CD4-positive, alpha-beta T cell treated with Interleukin-15 for 1 hour (primary cell): ENCODE measurements around the gene ANKRD11.
"Not testable (repeated sequence)": the region's sequence is repeated elsewhere in the genome, so short reads cannot be mapped to it uniquely, and the experiment has no call there.

Experiments used
- DNase-seq: peaks from one replicate; pipeline ENCODE4 v3.0.0-alpha.2; 2020

ANKRD11 gene

DNA sequence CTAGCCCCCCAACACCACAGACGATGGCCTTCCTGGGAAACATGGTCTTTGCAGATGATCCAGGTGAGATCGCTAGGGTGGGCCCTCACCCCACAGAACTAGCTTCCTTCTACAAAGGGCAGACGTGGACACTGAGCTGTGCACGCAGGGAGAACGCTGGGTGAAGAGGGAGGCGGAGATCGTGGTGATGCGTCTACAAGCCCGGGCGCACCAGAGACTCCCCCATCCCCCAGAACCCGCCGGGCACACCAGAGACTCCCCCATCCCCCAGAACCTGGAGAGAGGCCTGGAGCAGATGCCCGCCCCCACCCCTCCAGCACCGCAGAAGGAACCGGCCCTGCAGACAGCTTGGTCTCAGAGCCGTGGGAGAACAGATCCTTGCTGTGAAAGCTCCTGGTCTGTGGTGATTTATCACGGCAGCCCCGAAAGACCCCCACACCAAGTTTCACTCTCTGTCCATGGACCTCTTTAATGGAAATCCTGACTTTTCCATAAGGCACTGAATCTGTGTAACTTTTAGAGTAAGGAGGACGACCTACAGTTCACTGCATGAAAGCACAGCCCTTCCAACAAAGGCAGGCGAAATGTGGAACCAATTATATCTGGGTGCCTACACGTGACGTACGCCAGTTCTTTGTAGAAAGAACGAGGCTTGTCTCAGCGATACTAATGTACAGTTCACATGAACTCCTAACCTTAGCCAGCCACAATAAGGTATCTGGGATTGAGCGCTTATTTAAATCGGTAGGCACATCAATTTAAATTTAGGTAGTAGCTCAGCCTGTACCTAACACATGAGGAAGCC is 88.5 kb downstream of the ANKRD11 start:
- no peak for DNase-seq

DNA sequence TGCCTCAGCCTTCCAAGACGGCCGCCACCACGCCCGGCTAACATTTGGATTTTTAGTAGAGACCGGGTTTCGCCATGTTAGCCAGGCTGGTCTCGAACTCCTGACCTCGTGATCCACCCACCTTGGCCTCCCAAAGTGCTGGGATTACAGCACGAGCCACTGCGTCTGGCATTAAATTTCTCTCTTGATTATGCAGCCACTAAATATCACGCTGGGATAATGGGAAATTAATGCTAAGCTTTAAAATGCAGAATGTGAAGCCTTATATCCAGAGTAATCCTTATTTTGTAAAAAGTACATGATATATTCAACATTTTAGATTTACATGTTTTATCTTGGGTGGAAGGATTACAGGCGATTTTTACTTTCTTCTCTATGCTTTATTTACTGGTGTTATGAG is 89.2 kb downstream of the ANKRD11 start:
- DNase-seq = no peak

DNA sequence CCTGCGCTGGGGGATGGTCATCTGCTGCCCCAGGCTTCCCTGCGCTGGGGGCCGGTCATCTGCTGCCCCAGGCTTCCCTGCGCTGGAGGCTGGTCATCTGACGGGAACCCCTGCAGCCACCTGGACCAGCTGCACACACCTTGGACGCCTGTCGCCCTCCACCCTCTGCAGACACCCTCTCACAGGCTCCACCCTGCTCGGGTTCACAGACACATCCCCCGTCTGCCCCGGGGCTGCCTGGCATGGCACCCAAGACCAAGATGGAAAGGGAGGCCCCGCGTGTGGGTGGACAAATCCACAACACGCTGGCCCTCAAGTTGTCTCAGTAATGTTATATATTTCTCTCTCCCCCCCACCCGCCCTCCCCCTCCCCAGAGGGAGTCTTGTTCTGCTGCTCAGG is 89.6 kb downstream of the ANKRD11 start:
- DNase-seq = no peak

DNA sequence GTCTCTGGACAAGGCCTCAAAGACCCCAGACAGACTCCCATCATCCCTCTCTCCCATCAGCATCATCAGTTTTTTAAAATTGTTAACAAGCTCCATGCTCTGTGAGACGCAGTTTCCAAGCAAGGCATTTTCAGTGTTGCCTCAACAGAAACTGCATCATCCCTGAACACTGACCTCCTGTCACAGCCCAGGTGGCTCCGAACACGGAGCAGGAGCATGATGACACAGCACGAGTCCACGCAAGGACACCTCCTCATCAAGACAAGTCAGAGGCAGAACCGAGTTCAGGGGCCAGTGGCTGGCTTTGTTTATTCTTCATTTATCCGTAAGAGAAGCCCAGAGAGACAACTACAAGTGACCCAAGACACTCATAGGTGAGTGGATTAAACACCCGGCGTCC is 91.4 kb downstream of the ANKRD11 start:
- DNase-seq = no peak

DNA sequence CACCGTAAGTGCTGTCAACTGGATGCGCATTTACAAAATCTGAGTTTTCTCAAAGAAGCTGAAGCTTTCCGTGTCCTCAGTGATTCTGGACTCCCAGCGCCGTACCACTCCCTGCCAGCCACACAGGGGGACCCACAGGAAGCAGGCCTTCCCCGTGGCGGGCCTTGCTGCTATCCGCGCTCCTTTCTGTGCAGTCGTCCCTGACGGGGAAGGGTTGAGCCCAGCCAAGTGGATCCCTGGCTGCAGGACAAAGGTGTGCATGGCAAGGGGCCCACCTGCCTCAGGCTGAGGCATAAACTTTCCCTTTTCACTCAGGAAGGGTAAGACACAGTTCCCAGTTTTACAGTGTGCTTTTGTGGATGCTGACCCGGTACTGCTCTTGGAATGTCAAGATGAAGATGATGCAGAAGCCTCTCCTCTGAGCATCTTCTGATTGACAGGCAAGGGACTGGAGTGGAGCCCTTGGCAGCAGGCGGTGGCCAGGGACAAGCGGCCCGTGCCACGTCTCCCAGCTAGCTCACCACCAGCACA is 93.0 kb downstream of the ANKRD11 start:
- no peak for DNase-seq

DNA sequence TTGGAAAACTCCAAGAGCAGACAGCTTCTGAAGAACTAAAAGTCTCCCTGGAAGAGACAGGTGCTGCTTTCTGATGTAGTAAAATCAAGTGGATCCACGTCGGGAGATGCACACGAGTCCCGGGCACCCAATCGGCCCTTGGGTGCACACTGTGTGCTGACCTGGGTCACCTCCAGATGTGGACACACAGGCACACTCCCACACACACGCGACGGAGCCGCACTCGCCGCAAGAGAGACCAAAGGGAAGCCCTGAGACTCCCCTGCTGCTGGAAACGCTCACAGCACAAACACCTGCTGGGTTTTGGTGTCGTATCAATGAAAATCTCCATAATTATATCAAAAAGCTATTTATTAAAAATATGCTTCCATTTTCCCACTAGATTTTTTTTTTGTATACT is 94.2 kb downstream of the ANKRD11 start:
- DNase-seq = no peak

DNA sequence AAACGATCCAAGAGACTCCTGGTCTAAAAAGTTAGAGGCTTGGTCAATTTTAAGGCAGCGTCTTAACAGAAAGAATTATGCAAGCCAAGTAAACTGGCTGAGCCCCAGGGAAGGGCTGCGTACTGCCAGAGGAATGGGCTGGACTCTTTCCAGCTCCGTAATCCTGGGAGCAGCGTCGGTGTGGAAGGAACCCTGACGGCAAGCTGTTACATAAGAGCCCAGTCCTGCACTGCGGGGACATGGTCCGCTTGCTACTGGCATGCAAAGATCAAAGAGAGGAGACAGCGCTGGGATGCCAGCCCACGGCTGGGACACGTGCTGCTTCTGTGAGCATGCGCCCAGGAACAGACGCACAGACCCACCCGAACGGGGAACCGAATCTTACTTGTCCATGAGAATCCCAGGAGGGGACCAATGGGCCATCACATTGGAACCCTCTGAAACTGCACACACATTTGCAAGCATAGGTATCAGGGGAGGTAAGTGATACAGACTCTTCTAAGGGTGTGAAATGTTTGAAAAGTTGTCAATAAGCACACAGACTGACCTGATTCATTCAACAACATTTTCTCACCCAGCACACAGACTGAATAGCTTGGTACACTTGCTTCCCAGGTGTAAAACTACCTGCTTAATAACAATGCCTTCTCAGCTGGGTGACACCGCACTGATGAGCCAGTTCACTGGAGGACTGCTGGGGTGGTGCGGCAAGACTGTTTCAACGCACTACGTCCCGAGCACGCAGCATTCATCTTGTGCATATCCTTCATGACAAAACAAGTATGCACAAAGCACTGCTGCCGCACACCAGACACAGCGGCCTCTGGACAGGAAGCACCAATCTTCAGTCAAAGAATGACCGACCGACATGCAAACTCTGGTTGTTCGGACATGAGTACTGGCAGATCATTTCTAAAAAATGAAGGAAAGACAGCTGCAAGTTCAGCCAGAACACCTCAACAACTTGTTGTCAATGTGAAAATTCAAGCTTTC is 94.9 kb downstream of the ANKRD11 start:
- DNase-seq = no peak

DNA sequence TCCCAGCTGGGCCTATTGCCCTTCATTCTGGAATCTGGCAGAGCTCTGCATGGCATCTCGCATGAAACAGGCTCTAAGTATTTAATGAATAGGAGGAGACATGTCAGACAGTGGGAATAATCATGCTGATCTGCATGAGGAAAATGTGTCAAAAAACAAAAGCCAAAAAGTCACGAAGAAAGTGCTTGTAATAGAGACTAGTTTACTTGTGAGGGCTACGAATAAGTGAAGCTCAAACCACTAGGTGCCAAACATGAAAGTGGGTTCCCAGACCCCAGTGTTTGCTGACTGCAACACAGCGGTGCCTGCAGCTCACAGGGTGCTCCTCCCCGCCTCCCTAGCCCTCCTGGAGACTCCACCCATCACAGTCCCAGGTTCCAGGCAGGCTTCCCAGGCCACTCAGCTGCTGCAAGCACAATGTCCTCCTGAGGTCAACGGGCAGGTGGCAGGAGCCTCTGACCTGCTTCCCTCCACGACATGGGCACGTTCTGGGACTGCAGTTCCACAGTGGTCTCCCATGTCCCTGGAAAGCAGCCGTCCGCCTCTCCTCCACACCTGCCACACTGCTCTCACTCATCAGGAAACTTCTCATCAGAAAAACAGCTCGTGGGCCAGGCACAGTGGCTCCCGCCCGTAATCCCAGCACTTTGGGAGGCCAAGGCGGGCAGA is 96.5 kb downstream of the ANKRD11 start:
- DNase-seq = no peak

DNA sequence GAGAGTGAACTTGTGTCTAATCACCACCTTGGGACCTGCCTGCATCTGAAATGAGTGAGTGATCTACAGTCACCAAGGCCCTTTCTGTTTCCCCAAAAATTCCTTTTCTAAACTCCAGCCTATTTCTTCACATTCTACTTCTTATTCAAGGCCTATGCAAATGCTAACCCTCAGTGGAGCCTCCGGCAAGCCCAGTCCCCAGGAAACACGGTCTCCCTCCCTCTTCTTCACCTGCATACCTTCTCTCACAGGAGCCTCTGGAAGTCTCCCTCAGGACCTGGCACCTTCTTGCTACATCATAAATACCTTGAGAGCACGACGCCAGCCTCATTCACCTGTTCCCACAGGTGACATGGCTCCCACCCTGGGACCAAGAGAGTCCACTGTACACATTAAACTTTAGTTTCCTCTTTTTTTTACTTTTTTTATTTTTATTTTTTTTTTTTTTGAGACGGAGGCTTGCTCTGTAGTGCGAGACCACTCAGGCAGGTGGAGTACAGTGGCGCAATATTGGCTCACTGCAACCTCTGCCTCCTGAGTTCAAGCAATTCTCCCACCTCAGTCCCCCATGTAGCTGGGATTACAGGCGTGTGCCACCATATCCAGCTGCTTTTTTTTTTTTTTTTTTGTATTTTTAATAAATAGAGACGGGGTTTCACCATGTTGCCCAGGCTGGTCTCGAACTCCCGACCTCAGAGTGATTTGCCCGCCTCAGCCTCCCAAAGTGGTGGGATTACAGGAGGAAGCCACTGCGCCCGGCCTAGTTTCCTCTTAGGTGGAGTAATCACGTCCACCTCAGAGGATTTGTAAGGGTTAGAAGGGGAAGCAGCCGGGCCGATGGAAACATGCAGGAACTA is 97.3 kb downstream of the ANKRD11 start:
- no peak for DNase-seq

DNA sequence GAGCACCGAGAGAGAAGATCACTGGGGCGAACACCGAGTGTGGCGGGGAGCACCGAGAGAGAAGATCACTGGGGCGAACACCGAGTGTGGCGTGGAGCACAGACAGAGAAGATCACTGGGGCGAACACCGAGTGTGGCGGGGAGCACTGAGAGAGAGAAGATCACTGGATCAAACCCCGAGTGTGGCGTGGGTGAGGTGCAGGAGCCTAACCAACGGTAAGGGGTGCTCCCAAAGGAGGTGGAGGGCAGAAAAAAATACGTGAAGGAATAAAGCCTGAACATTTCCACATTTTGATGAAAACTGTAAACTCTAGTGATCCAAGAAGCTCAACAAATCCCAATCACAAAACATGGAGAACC is 100.2 kb downstream of the ANKRD11 start:
- not testable (repeated sequence) for DNase-seq

DNA sequence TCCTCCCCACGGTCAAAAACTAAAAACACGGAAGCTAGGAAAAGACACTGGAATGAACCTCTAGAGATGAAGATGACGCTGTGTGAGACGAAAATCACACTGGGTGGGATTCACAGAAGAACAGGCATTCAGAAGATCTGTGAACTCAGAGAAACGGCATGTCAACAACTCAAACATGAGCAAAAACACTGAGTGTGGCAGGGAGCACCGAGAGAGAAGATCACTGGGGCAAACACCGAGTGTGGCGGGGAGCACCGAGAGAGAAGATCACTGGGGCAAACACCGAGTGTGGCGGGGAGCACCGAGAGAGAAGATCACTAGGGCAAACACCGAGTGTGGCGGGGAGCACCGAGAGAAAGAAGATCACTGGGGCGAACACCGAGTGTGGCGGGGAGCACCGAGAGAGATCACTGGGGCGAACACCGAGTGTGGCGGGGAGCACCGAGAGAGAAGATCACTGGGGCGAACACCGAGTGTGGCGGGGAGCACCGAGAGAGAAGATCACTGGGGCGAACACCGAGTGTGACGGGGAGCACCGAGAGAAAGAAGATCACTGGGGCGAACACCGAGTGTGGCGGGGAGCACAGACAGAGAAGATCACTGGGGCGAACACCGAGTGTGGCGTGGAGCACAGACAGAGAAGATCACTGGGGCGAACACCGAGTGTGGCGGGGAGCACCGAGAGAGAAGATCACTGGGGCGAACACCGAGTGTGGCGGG is 100.7 kb downstream of the ANKRD11 start:
- not testable (repeated sequence) for DNase-seq

DNA sequence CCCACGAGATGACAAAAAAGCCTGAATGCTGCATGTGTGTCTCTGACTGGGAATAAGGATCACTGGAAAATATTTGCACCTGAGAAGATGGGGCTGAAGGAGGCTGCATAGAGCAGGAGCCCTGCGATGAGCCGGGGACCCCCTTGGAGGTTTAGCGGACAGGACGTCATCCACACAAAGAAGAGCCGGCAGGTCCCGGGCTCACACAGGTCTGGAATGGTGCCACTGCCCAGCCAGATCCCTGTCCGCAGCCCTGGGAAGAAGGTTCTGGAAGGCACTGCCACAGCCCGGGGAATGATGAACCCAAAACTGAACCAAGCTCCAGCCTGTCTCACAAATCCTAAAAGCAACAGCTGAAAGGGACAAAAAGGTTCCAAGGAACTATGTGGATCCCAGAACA is 101.8 kb downstream of the ANKRD11 start:
- DNase-seq = no peak

DNA sequence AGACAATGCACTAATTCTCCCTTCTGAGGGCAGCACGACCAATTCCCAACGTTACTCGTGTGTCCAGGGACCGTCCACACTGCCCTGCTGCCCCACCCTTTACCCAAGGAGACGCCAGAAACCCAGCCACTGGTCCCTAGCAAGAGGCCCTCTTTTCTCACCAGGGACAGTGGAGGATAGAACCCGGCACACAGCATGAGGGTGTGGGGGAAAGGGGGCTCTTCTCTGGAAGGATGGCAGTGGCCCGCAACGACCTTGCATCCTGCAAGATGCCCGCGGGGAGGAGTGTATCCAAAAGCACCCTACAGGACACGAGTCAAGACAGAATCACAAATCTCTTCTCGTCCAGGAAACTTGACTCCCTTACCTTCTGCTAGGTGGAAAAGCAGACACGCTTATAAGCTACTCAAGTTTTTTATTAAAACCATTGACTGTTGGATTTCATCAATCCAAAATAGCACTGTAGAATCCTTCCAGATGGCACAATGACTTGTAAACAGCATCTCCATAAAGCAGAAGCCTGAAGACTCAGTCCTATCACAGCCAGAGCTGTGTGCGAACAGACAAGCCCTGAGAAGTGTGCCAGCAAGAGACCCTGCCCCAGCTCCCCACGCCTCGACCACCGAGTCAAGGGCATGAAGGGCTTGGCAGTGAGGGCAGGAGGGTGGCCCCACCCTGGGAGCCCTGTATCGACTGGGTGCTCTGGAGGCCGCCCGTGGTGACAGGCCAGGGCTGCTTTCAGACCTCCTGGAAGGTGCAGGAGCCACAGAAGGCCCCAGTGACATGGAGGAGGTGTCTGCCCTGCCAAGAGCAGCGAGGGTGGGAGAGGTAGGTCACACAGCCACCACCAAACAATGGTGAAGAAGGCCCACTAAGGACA is 103.8 kb downstream of the ANKRD11 start:
- no peak for DNase-seq

DNA sequence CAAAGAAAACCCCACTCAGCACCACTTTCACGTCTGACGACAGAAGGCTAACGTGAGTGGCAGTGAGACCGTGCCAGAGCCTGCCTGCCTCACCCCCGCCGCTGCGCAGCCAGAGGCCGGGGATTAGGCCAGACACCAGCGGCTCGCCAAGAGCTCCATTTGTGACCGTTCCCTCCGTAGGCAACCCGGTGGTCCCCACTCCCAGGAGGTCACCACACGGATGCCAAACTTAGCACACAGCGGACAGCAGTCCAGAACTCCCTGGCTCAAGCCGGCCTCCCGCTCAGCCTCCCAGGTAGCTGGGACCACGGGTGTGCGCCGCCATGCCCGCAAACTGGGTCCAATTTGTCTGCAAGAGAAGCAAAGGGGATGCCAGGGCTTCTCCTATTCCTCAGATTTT is 104.6 kb downstream of the ANKRD11 start:
- no peak for DNase-seq

DNA sequence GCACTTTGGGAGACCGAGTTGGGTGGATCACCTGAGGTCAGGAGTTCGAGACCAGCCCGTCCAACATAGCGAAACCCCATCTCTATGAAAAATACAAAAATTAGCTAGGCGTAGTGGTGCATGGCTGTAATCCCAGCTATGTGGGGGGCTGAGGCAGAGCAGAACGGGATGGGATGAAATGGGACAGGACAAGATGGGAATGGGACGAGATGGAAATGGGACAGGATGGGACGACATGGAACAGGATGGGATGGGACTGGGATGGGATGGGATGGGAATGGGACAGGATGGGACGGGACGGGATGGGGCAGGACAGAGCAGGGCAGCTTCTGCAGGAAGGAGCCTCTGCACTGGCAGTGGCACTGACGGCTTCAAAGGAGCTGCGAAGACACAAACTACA is 106.1 kb downstream of the ANKRD11 start:
- no peak for DNase-seq

DNA sequence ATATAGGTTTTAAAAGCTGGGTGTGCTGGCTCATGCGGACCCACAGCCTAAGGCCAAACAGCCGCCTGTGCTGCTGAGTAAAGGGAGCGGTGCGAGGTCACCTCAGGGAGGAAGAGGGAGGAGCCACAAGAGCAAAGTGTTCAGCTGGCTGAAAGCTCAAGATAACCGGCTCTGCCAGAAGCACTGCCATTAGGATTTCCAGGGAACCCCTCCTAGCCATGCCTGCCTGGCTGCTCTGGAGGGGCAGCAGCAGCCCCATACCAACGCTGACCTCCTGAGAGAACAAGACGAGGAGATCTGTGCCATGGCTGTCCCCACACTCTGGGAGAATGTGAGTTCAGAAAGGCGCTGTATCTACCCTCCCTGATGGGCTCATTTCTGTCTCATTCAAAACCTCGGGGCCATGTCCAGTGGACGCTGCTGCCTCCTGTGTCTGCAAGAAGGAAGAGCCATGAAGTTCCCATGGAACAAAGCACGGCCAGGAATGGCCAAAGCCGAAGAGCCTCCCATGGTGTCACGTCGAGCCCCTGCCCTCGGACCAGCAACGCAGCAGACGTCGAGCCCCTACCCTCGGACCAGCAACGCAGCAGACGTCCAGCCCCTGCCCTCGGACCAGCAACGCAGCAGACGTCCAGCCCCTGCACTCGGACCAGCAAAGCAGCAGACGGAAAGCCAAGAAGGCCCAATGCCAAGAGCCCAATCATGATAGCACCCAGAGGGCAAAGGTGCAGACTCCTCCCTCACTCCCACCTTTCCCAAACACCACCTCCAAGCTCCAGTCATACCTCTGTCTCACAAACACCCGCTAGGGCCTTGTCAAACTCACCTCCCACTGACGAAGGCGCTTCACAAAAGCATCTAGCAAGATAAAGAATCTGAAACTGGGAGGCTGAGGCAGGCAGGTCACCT is 107.0 kb downstream of the ANKRD11 start:
- no peak for DNase-seq

DNA sequence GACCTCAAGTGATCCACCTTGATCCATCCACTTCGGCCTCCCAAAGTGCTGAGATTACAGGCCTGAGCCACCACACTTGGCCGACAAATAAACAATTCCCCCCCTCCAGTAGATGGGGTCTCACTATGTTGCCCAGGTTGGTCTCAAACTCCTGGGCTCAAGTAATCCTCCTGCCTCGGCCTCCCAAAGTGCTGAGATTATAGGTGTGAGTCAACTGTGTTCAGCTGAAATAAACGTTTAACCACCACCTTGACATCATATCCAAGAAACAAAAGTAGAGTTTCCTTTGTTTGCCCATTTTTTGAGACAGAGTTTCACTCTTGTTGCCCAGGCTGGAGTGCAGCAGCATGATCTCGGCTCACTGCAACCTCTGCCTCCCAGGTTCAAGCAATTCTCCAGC is 107.8 kb downstream of the ANKRD11 start:
- not testable (repeated sequence) for DNase-seq

DNA sequence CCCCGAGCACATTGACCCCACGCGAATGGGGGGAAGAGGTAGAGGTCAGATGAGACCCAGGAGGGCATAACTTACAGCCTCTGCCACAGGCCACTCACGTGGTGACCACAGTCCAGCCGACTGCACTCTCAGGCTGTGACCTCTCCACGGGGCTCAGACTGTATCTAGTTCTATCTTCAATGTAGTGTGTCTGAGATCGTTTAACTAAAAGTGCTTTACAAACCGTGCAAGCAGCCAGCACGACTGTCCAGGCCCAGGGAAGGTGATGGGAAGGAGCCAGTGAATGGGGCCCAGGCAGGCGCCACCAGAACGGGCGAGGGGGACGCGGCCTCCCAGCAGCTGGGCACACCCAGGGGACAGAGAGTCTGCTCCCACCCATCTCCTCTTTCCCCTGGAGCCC is 108.6 kb downstream of the ANKRD11 start:
- DNase-seq = no peak

DNA sequence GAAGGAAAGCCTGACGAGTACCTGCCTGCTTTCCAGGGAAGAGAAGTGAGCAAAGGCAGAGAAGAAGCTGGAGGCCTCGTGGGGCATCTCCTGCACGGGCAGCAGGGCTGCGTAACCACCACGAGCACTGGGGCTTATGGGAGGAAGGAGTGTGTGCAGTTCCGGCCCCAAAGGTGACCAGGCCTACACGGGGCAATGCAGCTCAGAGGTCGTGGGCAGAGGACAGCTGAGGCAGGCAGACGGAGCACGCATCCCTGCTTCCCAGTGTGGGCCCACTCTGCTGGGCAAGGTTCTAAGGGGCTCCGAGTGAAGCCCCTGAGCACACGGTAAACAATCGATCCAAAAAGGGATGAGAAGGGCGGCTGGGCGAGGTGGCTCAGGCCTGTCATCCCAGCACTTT is 109.7 kb downstream of the ANKRD11 start:
- no peak for DNase-seq
